AG04449 (cell line): ENCODE results near the gene IL2.

Source experiments
- CTCF ChIA-PET: fragments of 350-600 bp; formaldehyde crosslinking; extraction: SDS; loops from one replicate; lab custom pipeline; 2021; ENCODE audit warnings: antibody characterized with exemption; lab: Yijun Ruan, JAX
- POLR2A ChIA-PET: fragments of 400-600, 350-600 bp; formaldehyde crosslinking; extraction: SDS; loops from one replicate; lab custom pipeline; 2020; ENCODE audit warnings: antibody characterized with exemption, inconsistent platforms; lab: Yijun Ruan, JAX
- DNase-seq: peaks from one replicate; pipeline ENCODE4 v3.0.0-alpha.2; 2010; ENCODE audit warnings: low read depth, low spot score
- H3K4me3 ChIP-seq: 2 replicates; pipeline ENCODE4 v1.5.1; 2011; ENCODE audit warnings: low read depth, mild to moderate bottlenecking, control low read depth, low read length
- TF ChIP-seq, protein P1 (sequence below): IDR thresholded peaks from one replicate; pipeline ENCODE4 v1.5.1; 2011; ENCODE audit warnings: mild to moderate bottlenecking, moderate library complexity, low read length, control low read depth, inconsistent platforms; ENCODE audit not compliant: insufficient read depth; ENCODE audit errors: missing control alignments

IL2 gene

DNA sequence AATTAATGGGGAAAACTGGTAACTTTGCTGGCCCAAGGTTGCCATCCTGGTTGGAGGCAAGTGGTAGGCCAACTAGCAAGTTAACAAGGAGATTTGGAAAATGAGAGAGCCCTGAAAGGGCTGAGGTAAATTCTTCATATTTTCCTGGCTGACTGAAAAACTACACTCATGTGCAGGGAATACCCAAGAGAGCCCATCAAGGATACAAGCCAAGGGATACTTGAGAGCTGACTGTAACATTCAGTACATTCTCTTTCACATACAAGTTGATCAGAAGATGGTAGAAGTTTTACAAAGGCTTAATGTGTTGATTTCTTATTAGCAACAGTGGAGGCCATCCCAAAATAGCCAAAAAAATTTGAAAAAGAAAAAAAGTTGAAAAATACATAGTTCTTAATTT is 33.3 kb downstream of the IL2 start:
- ChIA-PET POLR2A (no interaction called here), CTCF (no interaction called here)
- no peak overlapping the region for H3K4me3 ChIP-seq
- TF ChIP-seq, protein P1, sequence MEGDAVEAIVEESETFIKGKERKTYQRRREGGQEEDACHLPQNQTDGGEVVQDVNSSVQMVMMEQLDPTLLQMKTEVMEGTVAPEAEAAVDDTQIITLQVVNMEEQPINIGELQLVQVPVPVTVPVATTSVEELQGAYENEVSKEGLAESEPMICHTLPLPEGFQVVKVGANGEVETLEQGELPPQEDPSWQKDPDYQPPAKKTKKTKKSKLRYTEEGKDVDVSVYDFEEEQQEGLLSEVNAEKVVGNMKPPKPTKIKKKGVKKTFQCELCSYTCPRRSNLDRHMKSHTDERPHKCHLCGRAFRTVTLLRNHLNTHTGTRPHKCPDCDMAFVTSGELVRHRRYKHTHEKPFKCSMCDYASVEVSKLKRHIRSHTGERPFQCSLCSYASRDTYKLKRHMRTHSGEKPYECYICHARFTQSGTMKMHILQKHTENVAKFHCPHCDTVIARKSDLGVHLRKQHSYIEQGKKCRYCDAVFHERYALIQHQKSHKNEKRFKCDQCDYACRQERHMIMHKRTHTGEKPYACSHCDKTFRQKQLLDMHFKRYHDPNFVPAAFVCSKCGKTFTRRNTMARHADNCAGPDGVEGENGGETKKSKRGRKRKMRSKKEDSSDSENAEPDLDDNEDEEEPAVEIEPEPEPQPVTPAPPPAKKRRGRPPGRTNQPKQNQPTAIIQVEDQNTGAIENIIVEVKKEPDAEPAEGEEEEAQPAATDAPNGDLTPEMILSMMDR, result no peak
- DNase-seq, result peak; percentile 4

DNA sequence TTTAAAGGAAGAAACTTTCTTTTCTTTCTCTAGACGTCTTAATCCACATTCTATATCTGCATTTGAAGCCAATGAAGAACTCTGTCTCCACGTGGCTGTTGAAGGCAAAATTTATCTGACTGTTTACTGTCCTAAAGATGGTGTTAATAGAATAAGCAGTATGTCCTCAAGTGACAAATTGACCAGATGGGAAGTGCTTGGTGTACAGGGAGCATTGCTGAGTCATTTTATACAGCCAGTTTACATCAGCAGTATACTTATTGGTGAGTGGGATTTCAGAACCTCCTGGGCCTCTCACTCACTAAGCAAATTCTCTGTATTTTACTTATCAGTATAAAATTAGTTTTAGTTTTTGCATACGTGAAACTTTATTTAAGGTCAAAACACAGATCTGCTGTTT is 44.0 kb downstream of the IL2 start:
- DNase-seq, result no peak
- CTCF ChIA-PET, result no interaction called here
- TF ChIP-seq, protein P1, result no peak
- POLR2A ChIA-PET, result no interaction called here
- H3K4me3 ChIP-seq, result no peak overlapping the region

GRCh38 chr4:122403861-122404260 is 52.7 kb downstream of the IL2 start:
- no peak overlapping the region for H3K4me3 ChIP-seq
- CTCF ChIA-PET, result no interaction called here
- no peak for DNase-seq
- POLR2A ChIA-PET, result no interaction called here
- TF ChIP-seq, protein P1, result no peak
